ENCODE data around the gene SFXN3.

Gene SFXN3

GRCh38 chr10:101005869-101006567, 25.0 kb upstream of the SFXN3 start:
- no peak for DNase-seq (ENCODE audit: low spot score)
- in situ Hi-C loops (cut with MboI; ENCODE audit: low sequenced_read_pairs, unreplicated experiment): no loop called here
- no peak for TF ChIP-seq CTCF (IDR thresholded peaks at IDR 0.05; ENCODE audit: borderline replicate concordance, control extremely low read depth, extremely low read depth, insufficient read depth, missing control alignments)

DNA sequence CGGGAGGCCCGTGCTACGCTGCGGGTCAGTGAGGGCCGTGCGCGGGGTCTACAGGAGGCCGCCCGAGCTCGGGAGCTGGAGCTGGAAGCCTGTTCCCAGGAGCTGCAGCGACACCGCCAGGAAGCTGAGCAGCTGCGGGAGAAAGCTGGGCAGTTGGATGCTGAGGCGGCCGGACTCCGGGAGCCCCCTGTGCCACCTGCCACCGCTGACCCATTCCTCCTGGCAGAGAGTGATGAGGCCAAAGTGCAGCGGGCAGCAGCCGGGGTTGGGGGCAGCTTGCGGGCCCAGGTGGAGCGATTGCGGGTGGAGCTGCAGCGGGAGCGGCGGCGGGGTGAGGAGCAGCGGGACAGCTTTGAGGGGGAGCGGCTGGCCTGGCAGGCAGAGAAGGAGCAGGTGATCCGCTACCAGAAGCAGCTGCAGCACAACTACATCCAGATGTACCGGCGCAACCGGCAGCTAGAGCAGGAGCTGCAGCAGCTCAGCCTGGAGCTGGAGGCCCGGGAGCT, 24.4 kb upstream of the SFXN3 start:
- no peak for TF ChIP-seq CTCF (IDR thresholded peaks at IDR 0.05; ENCODE audit: borderline replicate concordance, control extremely low read depth, extremely low read depth, insufficient read depth, missing control alignments)
- no peak for DNase-seq (ENCODE audit: low spot score)
- in situ Hi-C loops (cut with MboI; ENCODE audit: low sequenced_read_pairs, unreplicated experiment): no loop called here

DNA sequence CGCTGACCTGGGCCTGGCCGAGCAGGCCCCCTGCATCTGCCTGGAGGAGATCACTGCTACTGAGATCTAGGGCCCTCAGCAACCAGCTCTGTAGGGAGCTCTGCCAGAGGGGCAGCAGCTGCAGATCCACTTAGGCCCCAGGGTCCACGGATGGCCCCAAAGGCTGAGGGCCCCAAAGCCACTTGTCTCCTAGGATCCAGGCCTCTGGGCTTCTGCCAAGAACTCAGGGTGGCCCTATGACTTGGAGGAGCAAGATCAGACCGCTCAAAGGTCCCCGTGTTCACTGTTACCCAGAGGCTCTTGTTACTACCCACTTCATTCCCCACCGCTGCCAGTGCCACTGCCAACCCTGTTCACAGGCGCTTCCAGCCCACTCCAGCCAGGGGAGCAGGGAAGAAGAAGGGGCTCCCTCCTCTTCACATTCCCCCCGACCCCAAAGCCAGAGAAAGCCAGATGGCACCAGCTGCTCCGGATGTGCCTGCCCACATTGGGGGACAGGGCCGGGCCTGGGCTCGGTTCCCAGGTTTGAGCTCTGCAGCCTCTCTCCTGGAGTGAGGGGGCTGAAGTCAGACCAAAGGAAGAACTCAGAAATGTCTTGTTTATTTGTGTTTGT, 23.8 kb upstream of the SFXN3 start:
- no peak for DNase-seq (ENCODE audit: low spot score)
- in situ Hi-C loops (cut with MboI; ENCODE audit: low sequenced_read_pairs, unreplicated experiment): no loop called here
- no peak for TF ChIP-seq CTCF (IDR thresholded peaks at IDR 0.05; ENCODE audit: borderline replicate concordance, control extremely low read depth, extremely low read depth, insufficient read depth, missing control alignments)

DNA sequence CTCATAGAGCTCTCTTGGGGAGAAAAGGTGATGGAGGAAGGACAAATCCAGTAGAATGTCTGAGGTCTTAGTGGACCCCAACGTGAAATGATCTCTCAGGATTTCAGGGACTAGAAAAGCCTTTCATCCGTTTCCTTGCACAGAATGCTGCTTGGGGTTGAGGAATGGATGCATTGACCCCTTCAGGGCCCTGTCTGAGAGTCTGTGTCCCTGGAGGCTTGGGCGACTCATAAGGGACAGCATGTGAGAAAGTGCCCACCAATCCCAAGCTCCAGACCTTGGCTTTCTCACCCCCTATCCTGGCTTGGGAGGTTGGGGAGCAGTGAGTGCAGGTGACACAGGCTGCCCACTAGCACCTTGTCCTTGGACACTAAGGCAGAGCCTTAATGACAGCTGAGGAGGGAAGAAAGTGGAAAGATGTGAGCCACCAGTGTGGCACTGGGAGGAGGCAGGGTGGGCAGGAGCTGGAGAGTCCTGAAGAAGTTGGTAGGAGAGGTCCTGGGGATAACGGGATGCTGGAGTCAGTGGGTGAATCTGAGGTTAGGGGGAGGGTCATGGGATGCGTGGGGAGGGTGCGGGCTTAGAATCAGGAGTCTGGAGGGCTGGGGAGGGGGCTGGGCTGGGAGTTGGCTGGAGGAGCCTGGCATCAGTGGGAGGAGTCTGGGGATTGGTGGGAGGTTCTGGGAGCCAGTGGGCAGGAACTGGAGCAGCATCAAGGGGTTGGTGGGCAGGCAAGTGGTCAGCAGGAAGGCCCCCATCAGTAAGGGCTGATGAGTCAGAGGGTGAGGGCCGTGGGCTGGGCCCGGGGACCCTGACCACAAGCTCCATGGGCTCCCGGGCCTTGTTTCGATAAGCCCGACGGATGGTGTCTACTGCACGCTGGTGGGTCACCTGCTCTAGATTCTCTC, 22.9 kb upstream of the SFXN3 start:
- no peak for DNase-seq (ENCODE audit: low spot score)
- TF ChIP-seq CTCF (IDR thresholded peaks at IDR 0.05; ENCODE audit: borderline replicate concordance, control extremely low read depth, extremely low read depth, insufficient read depth, missing control alignments): no peak
- in situ Hi-C loops (cut with MboI; ENCODE audit: low sequenced_read_pairs, unreplicated experiment): no loop called here

DNA sequence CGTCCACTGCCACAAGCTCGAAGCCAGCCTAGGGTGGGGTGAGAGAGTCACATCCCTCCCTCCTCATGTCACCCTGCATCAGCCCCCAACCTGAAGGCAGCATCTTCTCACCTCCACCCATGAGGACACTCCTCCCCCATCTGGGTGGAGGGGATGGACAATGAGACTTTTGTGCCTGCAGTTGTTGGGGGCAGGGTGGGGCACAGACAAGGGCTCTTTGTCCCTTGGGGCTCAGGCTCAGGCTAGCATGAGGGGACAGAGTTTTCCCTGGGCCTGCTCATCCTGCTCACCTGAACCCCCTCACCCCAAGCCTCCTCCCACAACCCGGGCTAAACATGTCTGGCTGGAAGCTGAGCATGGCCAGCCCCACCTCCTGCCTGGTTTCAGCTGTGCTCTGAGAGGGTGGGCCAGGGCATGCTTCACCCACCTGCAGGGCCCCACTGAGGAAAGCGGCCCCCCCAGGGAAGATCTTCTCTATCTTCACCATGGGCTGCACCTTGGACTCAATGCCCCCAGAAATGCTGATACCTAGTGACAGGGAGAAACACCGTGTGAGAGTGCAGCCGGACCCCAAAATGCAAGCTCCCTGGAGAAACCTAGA, 22.1 kb upstream of the SFXN3 start:
- no peak for TF ChIP-seq CTCF (IDR thresholded peaks at IDR 0.05; ENCODE audit: borderline replicate concordance, control extremely low read depth, extremely low read depth, insufficient read depth, missing control alignments)
- no peak for DNase-seq (ENCODE audit: low spot score)
- in situ Hi-C loops (cut with MboI; ENCODE audit: low sequenced_read_pairs, unreplicated experiment): no loop called here

DNA sequence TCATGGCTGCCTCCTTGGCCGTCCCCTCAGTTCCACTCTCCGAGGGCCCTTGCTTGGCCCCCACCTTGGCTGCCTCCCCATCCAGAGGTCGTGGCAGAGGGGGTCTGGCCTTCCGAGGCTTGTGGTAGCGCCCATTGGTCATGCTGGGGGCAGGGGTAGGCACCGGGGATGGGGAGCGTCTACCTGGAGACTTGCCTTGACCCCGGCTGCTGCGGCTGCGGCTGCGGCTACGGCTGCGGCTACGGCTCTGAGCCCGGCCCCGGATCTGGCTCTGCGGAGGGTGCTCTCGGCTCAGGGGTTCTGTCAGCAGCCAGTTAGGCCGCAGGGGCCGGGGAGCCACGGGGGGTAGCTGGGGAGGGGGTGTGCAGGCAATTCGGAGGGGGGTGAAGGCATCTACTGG, 20.7 kb upstream of the SFXN3 start:
- no peak for DNase-seq (ENCODE audit: low spot score)
- in situ Hi-C loops (cut with MboI; ENCODE audit: low sequenced_read_pairs, unreplicated experiment): no loop called here

More for the DNA sequence above, 20.7 kb upstream of the SFXN3 start:
- no peak for TF ChIP-seq CTCF (IDR thresholded peaks at IDR 0.05; ENCODE audit: borderline replicate concordance, control extremely low read depth, extremely low read depth, insufficient read depth, missing control alignments)

Data from GM13976 (cell line).